Adipose tissue (tissue), 3 donors: ENCODE results near the gene TIMM10B. TPM values are rescaled to one million over a fixed set of nuclear protein-coding genes. Genes with fewer than 3 reads are reported as not detected.

Source experiments
- polyA plus RNA-seq, 3 donors: library from polyadenylated mRNA; stranded (reverse); fragments of 200-250 nt; gene quantifications; one replicate each; pipeline ENCODE4 v1.2.3, GENCODE V29; 2013
- donor health status: healthy with polysubstance abuse.
- donor health status: Bipolar disorder and iron deficiency.
- donor health status: healthy.

The TIMM10B gene
- polyA plus RNA-seq, 3 donors: 15.6 to 27.1 (median 25.8) TPM

Other genes starting within 250 kb of the TIMM10B start
- 10 to 100 TPM; 23.7 to 35.4 (median 27.4) TPM for gene FHIP1B, start 246.9 kb upstream of the TIMM10B start, polyA plus RNA-seq
- under 1 TPM; 0.13 to 0.56 (median 0.18) TPM for gene CNGA4, start 242.4 kb upstream of the TIMM10B start, polyA plus RNA-seq
- 1 to 10 TPM in 2 of 3 donors, under 1 TPM in 1; 0.22 to 3.8 (median 2.5) TPM for gene CCKBR, start 221.7 kb upstream of the TIMM10B start, polyA plus RNA-seq
- 10 to 100 TPM; 19.8 to 94.6 (median 78.6) TPM for gene CAVIN3, start 161.0 kb upstream of the TIMM10B start, polyA plus RNA-seq
- gene SMPD1, start 91.0 kb upstream of the TIMM10B start, polyA plus RNA-seq: 10 to 100 TPM; 17.8 to 24.5 (median 19.9) TPM
- gene APBB1, start 62.4 kb upstream of the TIMM10B start, polyA plus RNA-seq: 10 to 100 TPM; 15.9 to 23.4 (median 23.0) TPM
- under 1 TPM in 2 of 3 donors, not detected in 1; 0.45 to 0.54 TPM for gene HPX, start 40.5 kb upstream of the TIMM10B start, polyA plus RNA-seq
- 10 to 100 TPM; 11.5 to 16.6 (median 12.8) TPM for gene TRIM3, start 7.6 kb upstream of the TIMM10B start, polyA plus RNA-seq
- 10 to 100 TPM; 29.6 to 38.4 (median 33.5) TPM for gene ARFIP2, start 170 bp upstream of the TIMM10B start, polyA plus RNA-seq
- gene DNHD1, start 15.8 kb downstream of the TIMM10B start, polyA plus RNA-seq: 10 to 100 TPM in 2 of 3 donors, 1 to 10 TPM in 1; 2.7 to 13.7 (median 10.6) TPM
- gene RRP8, start 122.1 kb downstream of the TIMM10B start, polyA plus RNA-seq: 10 to 100 TPM in 2 of 3 donors, 1 to 10 TPM in 1; 8.6 to 16.0 (median 16.0) TPM
- gene ILK, start 122.3 kb downstream of the TIMM10B start, polyA plus RNA-seq: 100 to 1,000 TPM; 105 to 149 (median 120) TPM
- 100 to 1,000 TPM in 2 of 3 donors, 10 to 100 TPM in 1; 75.3 to 111 (median 106) TPM for gene TAF10, start 130.7 kb downstream of the TIMM10B start, polyA plus RNA-seq
- 10 to 100 TPM; 18.7 to 49.0 (median 39.9) TPM for gene TPP1, start 137.9 kb downstream of the TIMM10B start, polyA plus RNA-seq
- gene DCHS1, start 174.3 kb downstream of the TIMM10B start, polyA plus RNA-seq: 1 to 10 TPM; 3.0 to 9.3 (median 8.2) TPM
- 10 to 100 TPM; 23.4 to 34.1 (median 34.0) TPM for gene MRPL17, start 201.8 kb downstream of the TIMM10B start, polyA plus RNA-seq